AG04450 (cell line): ENCODE results near the gene PURA. TPM values are rescaled to one million over a fixed set of nuclear protein-coding genes. Genes with fewer than 3 reads are reported as not detected.

Experiments used
- CTCF ChIA-PET: fragments of 300-600, 350-600 bp; formaldehyde crosslinking; extraction: SDS; loops from one replicate; lab custom pipeline; 2022; ENCODE audit warnings: antibody characterized with exemption, inconsistent platforms; lab: Charles Lee
- POLR2A ChIA-PET: fragments of 350-600 bp; formaldehyde crosslinking; extraction: SDS; loops from one replicate; lab custom pipeline; 2021; ENCODE audit warnings: antibody characterized with exemption, inconsistent platforms; lab: Yijun Ruan, JAX
- DNase-seq: peaks from one replicate; pipeline ENCODE4 v3.0.0-alpha.2; 2011; ENCODE audit warnings: low read depth, low spot score
- H3K27ac ChIP-seq: one replicate; pipeline ENCODE4 v1.5.1; 2012; ENCODE audit warnings: low read depth, low read length, control low read depth
- H3K27me3 ChIP-seq: one replicate; pipeline ENCODE4 v1.6.0; 2012; ENCODE audit warnings: low read length; ENCODE audit not compliant: control insufficient read depth, insufficient read depth
- H3K4me3 ChIP-seq: 2 replicates; pipeline ENCODE4 v1.5.1; 2011; ENCODE audit warnings: mild to moderate bottlenecking, low read depth, low read length, control low read depth
- H3K9me3 ChIP-seq: 2 replicates; pipeline ENCODE4 v1.5.1; 2012; ENCODE audit warnings: low read length; ENCODE audit not compliant: control insufficient read depth, insufficient read depth
- polyA plus RNA-seq: library from polyadenylated mRNA; depleted of rRNA; stranded (reverse); fragments of >200 nt; gene quantifications from 2 replicates; pipeline ENCODE4 v1.2.3, GENCODE V29; 2011
- TF ChIP-seq, protein P1 (sequence below): IDR thresholded peaks from 2 replicates; pipeline ENCODE4 v1.5.1; 2011; ENCODE audit warnings: low read depth, low read length, control low read depth, inconsistent platforms

Gene PURA
- polyA plus RNA-seq, 1 experiment, result 4.5 TPM

GRCh38 chr5:140159014-140159927 lies 45.4 kb downstream of the PURA start:
- TF ChIP-seq, protein P1, sequence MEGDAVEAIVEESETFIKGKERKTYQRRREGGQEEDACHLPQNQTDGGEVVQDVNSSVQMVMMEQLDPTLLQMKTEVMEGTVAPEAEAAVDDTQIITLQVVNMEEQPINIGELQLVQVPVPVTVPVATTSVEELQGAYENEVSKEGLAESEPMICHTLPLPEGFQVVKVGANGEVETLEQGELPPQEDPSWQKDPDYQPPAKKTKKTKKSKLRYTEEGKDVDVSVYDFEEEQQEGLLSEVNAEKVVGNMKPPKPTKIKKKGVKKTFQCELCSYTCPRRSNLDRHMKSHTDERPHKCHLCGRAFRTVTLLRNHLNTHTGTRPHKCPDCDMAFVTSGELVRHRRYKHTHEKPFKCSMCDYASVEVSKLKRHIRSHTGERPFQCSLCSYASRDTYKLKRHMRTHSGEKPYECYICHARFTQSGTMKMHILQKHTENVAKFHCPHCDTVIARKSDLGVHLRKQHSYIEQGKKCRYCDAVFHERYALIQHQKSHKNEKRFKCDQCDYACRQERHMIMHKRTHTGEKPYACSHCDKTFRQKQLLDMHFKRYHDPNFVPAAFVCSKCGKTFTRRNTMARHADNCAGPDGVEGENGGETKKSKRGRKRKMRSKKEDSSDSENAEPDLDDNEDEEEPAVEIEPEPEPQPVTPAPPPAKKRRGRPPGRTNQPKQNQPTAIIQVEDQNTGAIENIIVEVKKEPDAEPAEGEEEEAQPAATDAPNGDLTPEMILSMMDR, result no peak
- H3K9me3 ChIP-seq, result no peaks in the 10 kb centered on the region
- peaks cover 2% of the 10 kb centered on the region for H3K27me3 ChIP-seq
- no peak overlapping the region for H3K27ac ChIP-seq
- CTCF ChIA-PET, result interaction anchor here (0.5 to 10.6 kb wide), 6 partner anchors 14 to 371 kb away, joined by 3 to 101 read pairs (median 3); no protein-coding TSS in a partner anchor
- DNase-seq, result no peak
- no peak overlapping the region for H3K4me3 ChIP-seq
- POLR2A ChIA-PET, result no interaction called here

DNA sequence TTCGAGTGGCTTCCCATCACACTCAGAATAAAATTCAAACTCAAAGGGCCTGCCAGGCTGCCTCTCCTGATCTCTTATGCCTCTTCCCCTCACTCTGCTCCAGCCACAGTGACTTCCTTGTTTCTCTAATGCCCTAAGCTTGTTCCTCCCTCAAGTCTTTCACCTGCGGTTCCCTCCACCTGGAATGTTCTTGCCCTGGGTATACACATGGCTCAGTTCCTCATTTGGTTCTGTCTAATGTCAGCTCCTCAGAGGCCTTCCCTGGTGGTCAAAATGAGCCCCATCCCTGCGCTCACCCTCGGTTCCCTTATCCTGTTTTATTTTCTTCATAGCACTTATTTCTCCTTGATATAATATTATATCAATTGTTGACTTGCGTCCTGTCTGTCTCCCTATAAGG lies 48.4 kb downstream of the PURA start:
- Histone ChIP-seq H3K27me3 (peaks cover 3% of the 10 kb centered on the region), H3K4me3 (no peak overlapping the region), H3K27ac (no peak overlapping the region), H3K9me3 (no peaks in the 10 kb centered on the region)
- TF ChIP-seq, protein P1, result no peak
- DNase-seq, result no peak
- ChIA-PET CTCF (interaction anchor here (0.5 to 2.3 kb wide), 6 partner anchors 17 to 189 kb away, joined by 3 to 15 read pairs (median 4); no protein-coding TSS in a partner anchor), POLR2A (no interaction called here)

DNA sequence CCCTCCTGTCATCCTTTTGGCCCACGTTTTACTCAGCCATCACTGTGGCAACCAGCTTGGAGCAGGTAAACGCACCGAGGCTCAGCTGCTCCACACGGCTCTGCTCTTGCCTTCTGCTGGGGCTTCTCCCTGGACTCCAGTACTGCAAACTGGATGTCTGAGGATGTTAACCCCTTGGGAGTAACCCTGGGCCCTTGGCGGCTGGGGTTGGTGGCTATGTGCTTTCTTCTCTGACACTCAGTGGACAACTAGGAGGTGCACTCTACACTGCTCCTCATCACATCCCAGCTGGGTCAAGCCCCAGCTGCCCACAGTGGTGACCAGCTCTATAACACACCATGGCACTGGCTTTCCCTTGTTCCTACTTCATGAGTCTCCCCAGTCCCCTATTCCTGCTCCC lies 48.9 kb downstream of the PURA start:
- Histone ChIP-seq H3K4me3 (no peak overlapping the region), H3K9me3 (no peaks in the 10 kb centered on the region), H3K27me3 (peaks cover 3% of the 10 kb centered on the region), H3K27ac (no peak overlapping the region)
- TF ChIP-seq, protein P1, result no peak
- ChIA-PET POLR2A (no interaction called here), CTCF (interaction anchor here (1.0 to 2.3 kb wide), 3 partner anchors 17 to 189 kb away, joined by 4 to 5 read pairs (median 5); no protein-coding TSS in a partner anchor)
- DNase-seq, result no peak

DNA sequence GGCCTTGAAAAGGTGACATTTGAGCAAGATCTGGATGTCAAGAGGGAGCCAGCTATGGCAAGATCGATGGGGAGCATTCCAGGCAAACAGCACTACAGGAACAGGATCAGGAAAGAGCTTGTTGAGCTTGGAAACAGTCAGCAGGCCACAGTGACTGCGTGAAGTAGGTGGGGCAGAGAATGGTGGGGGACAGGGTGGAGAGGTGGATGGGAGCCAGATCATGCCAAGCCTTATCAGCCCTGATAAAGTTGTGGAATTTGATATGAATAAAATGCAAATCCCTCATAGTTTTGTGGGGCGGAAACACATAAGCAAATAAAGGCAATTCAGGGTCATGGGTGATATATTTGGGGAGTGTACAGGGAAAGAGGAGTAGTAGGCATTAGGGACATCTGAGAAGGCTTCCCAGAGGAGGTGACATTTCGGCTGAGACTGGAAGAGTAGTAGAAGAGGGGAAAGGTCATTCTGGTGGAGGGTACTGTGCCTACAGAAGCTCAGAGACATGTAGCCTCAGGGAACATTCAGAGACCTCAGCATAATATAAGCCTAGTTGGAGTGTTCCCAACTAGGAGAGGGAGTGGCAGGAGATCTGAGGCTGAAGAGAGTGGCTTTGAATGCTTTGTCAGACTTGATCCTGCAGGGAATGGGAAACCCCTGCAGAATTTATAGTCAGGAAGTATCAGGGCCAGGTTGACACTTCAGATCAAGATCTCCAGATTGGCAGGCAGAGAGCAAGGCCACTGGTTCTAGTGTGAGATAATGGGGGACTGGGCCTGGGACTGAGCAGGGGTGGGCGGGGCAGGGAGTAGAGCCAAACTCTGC lies 51.4 kb downstream of the PURA start:
- H3K4me3 ChIP-seq, result no peak overlapping the region
- TF ChIP-seq, protein P1, result no peak
- CTCF ChIA-PET, result interaction anchor here (1.0 kb wide), 1 partner anchor 93 kb away, joined by 3 read pairs; no protein-coding TSS in a partner anchor

More for the DNA sequence above, 51.4 kb downstream of the PURA start:
- no peak for DNase-seq
- peaks cover 3% of the 10 kb centered on the region for H3K27me3 ChIP-seq
- H3K27ac ChIP-seq, result no peak overlapping the region
- POLR2A ChIA-PET, result no interaction called here
- H3K9me3 ChIP-seq, result no peaks in the 10 kb centered on the region
